Adrenal gland (tissue), 5 donors: ENCODE data around the gene CCDC78.

ENCODE experiments used
- POLR2A ChIP-seq, 2 donors: fragments of 450-650 bp; IDR thresholded peaks; one replicate each; pipeline ENCODE4 v1.6.1; 2017; ENCODE audit warnings: antibody characterized with exemption in 2 of 2, mild to moderate bottlenecking in 2 of 2, moderate library complexity in 1 of 2
- TF ChIP-seq, protein P1 (sequence below), 6 experiments: fragments of 450-650 bp in 4 of 6; fragments of 200-600 bp in 2 of 6; sonication (generic) in 1 of 6; IDR thresholded peaks; 1 replicate in 5 of 6; 2 replicates in 1 of 6; pipeline versions ENCODE4 v1.5.1 to v1.8.0; 2016 to 2021; ENCODE audit warnings: antibody characterized with exemption in 6 of 6, mild to moderate bottlenecking in 2 of 6, moderate library complexity in 1 of 6
- donor health status: DM: no; HTN: no; CAD: no.

DNA sequence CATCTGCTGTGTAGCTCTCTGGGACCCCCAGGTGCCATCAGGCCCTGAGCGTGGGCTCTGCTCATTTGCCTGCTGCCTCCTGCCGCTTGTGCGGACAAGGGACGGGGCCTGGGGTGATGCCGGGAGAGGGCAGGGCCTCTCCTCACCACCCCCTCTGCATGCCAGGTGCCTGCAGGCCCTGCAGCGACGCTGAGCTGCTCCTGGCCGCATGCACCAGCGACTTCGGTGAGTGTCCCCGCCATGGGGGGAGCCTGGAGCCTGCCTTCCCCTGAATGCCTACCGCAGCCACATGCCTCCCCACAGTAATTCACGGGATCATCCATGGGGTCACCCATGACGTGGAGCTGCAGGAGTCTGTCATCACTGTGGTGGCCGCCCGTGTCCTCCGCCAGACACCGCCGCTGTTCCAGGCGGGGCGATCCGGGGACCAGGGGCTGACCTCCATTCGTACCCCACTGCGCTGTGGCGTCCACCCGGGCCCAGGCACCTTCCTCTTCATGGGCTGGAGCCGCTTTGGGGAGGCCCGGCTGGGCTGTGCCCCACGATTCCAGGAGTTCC lies 9.4 kb downstream of the CCDC78 start:
- TF ChIP-seq, protein P1, sequence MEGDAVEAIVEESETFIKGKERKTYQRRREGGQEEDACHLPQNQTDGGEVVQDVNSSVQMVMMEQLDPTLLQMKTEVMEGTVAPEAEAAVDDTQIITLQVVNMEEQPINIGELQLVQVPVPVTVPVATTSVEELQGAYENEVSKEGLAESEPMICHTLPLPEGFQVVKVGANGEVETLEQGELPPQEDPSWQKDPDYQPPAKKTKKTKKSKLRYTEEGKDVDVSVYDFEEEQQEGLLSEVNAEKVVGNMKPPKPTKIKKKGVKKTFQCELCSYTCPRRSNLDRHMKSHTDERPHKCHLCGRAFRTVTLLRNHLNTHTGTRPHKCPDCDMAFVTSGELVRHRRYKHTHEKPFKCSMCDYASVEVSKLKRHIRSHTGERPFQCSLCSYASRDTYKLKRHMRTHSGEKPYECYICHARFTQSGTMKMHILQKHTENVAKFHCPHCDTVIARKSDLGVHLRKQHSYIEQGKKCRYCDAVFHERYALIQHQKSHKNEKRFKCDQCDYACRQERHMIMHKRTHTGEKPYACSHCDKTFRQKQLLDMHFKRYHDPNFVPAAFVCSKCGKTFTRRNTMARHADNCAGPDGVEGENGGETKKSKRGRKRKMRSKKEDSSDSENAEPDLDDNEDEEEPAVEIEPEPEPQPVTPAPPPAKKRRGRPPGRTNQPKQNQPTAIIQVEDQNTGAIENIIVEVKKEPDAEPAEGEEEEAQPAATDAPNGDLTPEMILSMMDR (IDR thresholded peaks at IDR 0.05), result no peak
- no peak for TF ChIP-seq POLR2A (IDR thresholded peaks at IDR 0.05)
